GM18502 (cell line): Measurements from ENCODE around the gene DDC.
"Not testable (repeated sequence)": the region's sequence is repeated elsewhere in the genome, so short reads cannot be mapped to it uniquely, and the experiment has no call there.

ENCODE experiments used
- ATAC-seq: cut with Tn5 transposase; IDR thresholded peaks from one replicate; pipeline ENCODE4 v1.9.1; 2021; ENCODE audit warnings: mild to moderate bottlenecking; ENCODE audit not compliant: unreplicated experiment, poor library complexity

The DDC gene

GRCh38 chr7:50556247-50556991 is 8.8 kb downstream of the DDC start:
- ATAC-seq, result no peak

- ATAC-seq, result no peak
Measured at GRCh38 chr7:50555594-50556140, 9.5 kb downstream of the DDC start.

GRCh38 chr7:50554431-50555322 is 10.5 kb downstream of the DDC start:
- no peak for ATAC-seq

- no peak for ATAC-seq
Measured at GRCh38 chr7:50553973-50554372, 11.2 kb downstream of the DDC start.

GRCh38 chr7:50552921-50553320 is 12.3 kb downstream of the DDC start:
- ATAC-seq, result no peak

GRCh38 chr7:50552139-50552538 is 13.1 kb downstream of the DDC start:
- no peak for ATAC-seq

- ATAC-seq, result not testable (repeated sequence)
Measured at GRCh38 chr7:50545613-50546012, 19.6 kb downstream of the DDC start.

GRCh38 chr7:50544992-50545391 is 20.2 kb downstream of the DDC start:
- no peak for ATAC-seq

GRCh38 chr7:50543776-50544442 is 21.3 kb downstream of the DDC start:
- ATAC-seq, result no peak

- ATAC-seq, result no peak
Measured at GRCh38 chr7:50542132-50542531, 23.1 kb downstream of the DDC start.

- no peak for ATAC-seq
Measured at GRCh38 chr7:50540785-50541579, 24.2 kb downstream of the DDC start.

- no peak for ATAC-seq
Measured at GRCh38 chr7:50539725-50540124, 25.5 kb downstream of the DDC start.

GRCh38 chr7:50538478-50538877 is 26.7 kb downstream of the DDC start:
- ATAC-seq, result no peak

GRCh38 chr7:50537417-50537816 is 27.8 kb downstream of the DDC start:
- no peak for ATAC-seq

- not testable (repeated sequence) for ATAC-seq
Measured at GRCh38 chr7:50535291-50535711, 29.9 kb downstream of the DDC start.

- no peak for ATAC-seq
Measured at GRCh38 chr7:50534690-50535290, 30.4 kb downstream of the DDC start.

GRCh38 chr7:50533866-50534265 is 31.3 kb downstream of the DDC start:
- ATAC-seq, result no peak

- no peak for ATAC-seq
Measured at GRCh38 chr7:50531928-50532327, 33.3 kb downstream of the DDC start.

- ATAC-seq, result peak; percentile 48
Measured at GRCh38 chr7:50531401-50531911, 33.7 kb downstream of the DDC start.
